A204.1 (cell line): ENCODE measurements around the gene MARVELD2.

Source experiments
- FAIRE-seq: peaks from 2 replicates; lab custom pipeline; 2012; peaks lifted over from hg19 to GRCh38; lab: Jason Lieb, UNC

MARVELD2 gene

GRCh38 chr5:69493396-69494133 is 78.6 kb downstream of the MARVELD2 start:
- no peak for FAIRE-seq
